Stimulated activated naive CD4-positive, alpha-beta T cell treated with Interleukin-2 at 50 U/mL for 16 hours (primary cell): ENCODE data around the gene SH2B2.
A peak's percentile ranks its signal among the peaks of the same experiment; 100 is the strongest.

ENCODE experiments used
- DNase-seq: peaks from one replicate; lab custom pipeline; 2025; lab: John Stamatoyannopoulos, UW

SH2B2 gene

DNA sequence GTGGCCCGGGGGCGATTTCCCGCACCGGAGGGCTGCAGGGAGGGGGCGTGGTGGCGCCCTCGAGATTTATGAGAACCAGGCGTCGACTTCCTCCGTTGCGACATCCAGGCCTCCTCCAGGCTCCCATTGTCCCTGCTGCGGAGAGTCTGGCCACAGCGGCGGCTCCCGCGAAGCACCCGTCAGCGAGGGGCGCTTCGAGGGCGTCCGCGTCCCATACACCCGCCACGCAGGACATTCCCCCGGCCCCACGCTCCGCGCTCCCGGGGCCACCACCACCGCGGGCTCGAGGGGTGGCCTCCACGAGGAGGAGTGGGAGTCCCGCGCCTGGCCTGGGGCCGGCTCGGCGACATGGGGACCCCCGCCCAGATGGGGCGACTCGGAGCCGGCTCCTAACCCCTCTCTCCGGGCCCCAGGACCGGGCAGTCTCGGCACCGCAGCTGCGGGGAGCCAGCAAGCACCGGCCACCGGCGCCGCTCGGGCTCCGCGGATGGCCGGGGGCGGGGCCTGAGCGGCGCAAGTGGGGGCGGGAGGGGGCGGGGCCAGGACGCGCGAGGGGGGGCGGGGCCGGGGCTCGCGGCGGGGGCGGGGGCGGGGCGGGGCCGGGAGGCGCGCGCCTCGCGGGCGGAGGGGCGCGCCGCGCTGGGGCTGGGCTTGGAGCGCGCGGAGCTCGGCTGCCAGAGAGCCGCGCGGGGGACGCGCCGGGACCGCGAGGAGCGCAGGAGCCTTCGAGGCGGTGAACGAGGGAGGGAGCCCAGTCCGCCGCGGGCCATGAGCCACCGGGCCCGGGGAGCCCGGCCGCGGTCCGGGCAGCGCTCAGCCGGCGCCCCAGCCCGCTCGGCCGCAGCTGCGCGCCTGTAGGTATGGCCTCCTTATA is at the start of gene SH2B2:
Gene SH2B2 (plus strand): TSS at position 632 of the 874 bp plus-strand sequence. CDS start 13,683 bp downstream, outside the sequence.
- DNase-seq = peak; percentile 28

DNA sequence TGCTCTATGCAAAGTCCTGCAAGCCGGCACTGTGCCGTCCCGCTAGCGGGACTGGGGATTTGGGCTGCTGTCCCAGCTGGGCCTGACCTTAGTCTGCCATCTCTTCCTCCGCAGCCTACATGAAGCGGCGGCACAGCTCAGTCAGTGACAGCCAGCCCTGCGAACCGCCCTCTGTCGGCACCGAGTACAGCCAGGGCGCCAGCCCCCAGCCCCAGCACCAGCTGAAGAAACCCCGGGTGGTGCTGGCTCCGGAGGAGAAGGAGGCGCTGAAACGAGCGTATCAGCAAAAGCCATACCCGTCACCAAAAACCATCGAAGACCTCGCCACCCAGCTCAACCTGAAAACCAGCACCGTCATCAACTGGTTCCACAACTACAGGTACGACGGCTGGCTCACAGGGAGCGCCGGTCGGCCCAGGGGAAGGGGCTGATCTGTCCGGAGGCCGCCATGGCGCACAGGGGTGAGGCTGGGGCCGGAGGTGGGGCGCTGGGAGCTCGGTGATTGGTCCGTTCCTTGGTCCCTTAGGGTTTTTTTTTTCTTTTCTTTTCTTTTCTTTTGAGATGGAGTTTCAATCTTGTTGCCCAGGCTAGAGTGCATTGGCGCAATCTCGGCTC is 47.4 kb upstream of the SH2B2 start:
- no peak for DNase-seq

DNA sequence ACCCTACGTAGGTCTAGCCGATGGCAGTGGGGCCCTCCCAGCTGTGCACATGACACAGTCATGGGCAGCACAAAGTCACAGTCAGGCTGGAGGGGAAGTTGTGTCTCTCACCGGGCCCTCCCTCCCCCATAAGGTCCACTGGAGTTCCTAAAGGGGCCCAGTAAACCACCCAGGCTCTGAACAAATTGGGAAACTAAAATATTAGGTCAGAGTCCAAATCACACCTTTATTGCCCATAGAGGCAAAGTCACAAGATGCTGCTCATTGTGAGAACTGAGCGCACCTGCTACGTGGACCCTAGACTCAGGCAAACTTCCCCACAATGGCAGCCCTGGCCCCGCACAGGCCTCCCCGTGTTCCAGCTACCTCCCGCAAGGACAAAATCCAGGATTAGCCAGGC is 45.2 kb upstream of the SH2B2 start:
- no peak for DNase-seq

DNA sequence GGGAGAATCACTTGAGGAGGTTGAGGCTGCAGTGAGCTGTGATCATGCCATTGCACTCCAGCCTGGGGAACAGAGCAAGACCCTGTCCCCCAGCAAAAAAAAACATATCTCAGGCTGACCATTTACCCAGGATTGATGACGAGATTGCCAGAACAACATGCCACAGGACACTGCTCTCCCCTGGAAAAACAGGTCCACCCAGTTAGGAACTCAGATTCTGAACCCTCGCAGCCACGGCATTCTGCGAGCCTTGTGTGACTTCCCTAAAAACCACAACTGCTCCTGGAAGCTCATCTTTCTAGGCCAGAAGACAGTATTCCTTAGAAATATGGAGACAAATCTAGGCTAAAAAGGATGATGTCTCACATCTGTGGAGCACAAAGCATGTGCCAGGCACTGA is 42.1 kb upstream of the SH2B2 start:
- DNase-seq = no peak

DNA sequence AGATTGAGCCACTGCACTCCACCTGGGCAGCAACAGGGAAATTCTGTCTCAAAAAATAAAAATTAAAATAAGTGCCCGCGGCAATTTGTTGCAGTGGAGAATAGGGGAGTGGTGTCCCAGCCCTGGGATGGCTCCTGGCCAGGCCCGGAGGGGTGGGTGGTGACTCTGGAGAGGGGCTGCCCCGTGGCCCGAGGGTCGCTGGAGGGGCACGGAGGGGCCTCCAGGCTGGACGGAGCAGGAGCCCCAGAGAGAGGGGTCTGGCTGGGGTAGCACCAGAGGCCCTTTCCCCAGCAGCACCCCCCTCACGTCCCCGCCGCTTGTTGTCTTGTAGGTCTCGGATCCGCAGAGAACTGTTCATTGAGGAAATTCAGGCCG is 38.6 kb upstream of the SH2B2 start:
- no peak for DNase-seq

DNA sequence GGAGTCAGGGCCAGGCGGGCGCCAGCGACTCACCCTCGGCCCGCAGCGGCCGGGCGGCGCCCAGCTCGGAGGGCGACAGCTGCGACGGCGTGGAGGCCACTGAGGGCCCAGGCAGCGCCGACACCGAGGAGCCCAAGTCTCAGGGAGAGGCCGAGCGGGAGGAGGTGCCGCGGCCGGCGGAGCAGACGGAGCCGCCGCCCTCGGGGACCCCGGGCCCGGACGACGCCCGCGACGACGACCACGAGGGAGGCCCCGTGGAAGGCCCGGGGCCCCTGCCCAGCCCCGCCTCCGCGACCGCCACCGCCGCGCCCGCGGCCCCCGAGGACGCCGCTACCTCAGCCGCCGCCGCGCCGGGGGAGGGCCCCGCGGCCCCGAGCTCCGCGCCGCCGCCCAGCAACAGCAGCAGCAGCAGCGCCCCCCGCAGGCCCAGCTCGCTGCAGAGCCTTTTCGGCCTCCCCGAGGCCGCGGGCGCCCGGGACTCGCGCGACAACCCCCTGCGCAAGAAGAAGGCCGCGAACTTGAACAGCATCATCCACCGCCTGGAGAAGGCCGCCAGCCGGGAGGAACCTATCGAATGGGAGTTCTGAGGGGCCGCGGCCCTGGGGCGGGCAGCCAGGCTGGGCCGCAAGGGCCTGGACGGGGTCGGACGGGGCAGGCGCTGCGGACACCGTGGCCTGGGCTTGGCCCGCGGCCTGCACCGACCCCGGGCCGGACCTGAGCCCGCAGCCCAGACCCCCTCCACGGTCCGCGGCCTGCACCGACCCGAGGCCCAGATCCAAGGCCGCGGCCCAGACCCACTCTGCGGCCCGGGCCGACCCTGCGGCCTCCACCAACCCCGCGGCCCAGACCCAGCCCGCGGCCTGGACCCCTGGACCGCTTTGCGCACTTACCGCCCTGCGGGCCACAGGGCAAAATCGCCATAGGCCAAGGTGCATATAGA is 37.9 kb upstream of the SH2B2 start:
- DNase-seq = no peak

DNA sequence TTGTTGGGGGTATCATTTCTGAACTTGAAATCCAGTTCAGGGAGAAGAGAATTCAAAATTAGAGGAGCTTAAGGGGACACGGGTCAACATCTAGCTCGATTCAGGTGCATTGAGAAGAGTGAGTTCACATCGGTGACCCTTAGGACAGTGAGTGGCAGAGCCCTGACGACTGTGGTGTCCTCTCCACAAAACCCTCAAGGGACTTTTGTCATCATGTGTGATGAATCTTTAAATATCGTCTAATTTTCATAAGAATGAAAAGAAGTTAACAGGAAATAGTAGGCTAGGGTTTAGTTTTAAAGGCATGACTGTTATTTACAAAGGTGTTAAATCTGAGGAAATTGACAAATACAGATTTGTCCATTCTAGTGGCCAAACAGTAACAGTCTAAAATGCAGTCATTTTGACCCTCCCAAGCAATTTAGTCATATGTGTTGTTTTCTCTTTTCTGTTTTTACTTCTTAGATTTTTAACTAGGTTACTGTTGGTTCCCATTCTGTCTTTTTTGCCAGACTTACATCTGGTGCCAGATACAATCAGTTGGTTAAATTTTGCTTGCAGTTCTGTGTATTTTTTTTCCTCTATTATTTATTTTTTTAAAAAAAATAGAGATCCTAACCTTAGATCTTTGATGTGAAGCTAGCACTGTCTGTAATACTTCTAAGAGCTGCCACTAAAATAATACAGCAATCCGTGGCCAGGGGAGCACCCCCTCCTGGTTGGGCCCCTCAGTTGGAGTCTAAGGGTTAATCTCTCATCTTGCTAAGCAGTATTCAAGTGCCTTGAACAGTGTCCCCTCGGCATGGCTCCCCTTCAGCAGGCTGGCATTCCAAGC is 34.9 kb upstream of the SH2B2 start:
- DNase-seq = no peak

DNA sequence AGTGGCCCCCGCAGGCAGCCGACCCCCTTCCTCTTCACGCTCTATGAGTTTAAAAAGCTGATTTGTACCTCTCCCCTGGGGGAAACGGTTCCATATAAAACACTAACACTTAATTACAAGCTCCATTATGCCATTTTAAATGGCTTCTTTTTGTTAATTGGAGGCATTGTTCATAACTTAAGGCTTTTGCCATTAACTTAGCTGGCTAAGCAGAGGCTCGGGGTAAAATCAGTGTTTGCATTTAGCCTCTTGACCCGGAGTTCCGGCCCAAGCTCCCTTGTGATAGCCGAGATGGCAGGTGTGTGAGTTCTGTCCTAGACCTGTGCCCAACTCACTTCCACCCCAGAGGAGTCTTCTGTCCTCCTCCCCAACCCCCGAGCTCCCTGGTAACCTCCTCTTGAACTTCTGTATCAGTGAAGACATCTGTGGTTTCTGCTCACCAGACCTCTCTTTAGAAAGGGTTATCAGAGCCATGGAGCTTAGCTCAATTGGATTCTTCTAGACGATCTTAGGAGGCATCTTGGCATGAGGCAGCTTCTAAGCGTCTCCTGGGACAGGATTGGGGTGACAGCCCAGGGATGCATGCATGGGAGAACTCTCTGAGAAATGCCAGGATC is 34.2 kb upstream of the SH2B2 start:
- no peak for DNase-seq

DNA sequence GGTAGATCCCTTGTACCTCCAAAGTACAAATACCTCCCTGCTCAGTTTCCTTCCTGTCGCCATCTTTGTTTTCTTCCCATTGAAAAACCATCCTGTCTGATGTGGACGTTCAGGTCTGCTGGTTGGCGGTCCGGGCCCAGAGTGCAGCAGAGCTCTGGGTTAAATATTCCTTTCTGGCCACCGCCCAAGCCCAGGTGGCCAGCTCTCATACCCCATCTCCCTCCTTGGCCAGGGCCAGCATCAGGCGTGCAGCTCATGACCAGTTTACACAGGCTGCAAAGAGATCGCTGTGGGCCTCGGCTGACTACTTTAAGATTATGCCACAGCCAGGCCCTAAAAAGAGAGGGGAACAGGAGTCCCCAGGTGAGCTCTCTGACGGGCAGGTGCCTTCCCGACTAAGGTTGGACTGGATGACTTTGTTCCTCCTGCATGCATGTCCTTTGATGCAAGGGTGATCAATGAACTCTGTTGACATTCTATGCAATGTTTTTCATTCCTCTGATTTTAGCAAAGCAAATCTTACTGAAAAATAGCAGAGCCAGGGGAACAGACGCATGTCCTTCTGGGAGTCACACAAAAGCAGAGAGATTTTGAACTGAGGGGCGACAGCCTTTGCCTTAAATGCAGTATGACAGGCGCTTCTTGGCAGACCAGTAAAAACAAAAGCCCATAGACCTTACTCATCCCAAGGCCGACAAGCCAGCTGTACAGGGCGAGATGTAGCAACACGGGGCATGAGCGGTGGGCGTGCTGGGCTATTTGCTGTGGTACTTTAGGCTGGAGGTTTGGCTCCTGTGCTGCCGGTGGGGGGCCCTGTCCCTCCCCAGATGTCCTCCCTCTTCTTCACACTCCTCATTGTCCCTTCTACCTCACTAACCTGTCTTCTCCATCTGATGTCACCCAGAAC is 33.3 kb upstream of the SH2B2 start:
- DNase-seq = no peak

DNA sequence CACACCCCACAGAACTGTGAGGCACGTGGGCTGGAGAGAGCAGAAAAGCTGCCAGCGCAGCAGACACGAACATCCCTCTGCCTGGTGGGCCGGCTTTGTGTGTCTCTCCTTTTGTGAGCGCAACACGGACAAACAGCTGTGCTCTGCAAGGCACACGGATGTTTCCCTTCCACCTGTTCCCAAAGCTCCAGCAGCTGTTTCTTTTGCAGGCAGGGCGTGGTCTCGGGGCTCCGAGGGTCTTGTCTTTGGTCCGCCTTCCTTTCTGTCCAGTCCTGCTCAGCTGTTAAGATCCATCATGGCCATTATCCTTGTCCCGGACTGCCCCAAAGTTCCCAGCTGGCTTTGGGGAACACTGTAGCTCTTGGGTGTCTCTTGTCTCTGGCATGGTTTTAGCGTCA is 32.7 kb upstream of the SH2B2 start:
- no peak for DNase-seq

DNA sequence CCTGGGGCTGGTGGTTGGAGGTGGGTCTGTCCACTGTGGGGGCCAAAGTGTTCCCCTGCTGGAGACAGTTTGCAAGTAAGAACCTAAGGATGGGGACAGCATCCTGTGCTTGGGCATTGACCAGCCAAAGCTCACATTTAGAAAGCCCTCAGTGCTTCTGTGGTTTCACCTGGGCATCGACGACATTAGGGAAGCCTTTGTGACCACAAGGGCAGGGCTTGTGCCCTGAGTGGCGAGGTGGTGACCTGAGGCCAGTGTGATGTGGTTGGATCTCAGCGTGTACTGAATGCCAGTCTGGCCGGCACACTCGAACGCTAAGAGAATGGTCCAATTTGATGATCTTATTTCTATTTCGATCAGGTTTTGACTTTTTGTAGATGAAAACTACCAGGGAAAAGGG is 32.1 kb upstream of the SH2B2 start:
- DNase-seq = no peak

DNA sequence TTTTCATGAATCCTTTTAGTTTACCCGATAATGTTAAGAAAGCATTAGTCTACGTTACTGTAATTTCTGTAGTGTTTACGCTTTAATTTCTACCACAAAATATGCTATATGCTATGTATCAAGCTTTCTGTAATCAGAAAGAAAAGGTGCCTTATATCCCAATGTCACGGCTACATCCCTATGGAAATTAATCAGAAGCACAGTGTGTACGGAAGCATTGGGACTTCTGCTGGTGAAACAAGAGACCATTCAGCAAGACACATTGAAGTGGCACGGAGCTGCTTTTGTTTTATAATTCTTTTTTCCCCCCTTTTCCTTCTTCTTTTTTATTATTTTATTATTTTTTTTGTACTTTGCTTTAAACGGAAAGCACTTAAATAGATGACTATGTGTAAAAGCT is 31.2 kb upstream of the SH2B2 start:
- DNase-seq = no peak

DNA sequence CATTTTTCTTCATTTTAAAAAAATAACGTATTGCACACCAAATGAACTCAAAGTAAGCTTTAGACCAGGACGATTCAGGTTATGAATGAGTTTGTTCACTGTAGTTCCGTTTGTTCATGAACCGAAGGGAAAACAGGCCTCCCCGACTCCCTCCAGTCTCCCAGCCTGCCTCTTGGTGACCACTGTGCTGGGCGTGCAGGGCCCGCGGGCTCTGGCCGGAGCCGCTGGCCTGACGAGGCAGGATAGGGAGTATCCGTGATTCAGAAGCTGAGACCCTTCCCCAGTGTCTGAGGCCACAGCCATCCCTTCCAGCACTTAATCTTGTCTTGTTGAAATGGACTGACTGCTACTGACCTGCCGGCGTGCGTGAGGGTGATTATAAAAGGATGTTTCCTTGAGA is 30.8 kb upstream of the SH2B2 start:
- DNase-seq = no peak

DNA sequence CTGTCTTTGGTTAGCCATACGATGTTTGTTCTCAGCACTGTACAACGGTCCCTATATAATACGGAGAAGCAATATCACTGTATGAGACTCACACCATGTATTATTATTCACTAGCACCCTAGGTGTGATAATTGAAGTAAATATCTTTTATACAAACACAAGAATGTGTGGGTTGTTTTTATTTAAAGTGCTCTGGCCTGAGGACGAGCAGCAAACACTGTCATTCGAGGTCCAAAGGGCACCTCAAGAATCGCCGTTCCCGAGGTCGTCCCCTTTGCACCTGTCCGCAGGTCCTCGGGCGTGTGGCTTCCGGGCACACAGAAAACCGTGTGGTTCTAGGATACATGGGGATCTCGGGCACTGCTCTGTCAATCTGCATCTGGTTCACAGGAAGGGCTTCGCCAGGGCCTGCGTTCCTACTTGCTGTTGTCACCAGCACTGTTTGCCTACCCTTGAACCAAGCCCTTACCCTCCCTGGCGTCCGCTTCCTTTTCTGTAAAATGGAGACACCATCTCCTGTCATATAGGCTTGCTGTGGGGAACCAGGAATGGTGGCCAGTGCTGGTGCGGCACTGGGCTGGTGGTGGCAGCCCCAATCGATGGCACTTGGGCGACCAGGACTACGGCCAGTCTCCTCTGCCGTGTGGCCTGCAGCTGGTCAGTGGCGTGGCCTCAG is 28.5 kb upstream of the SH2B2 start:
- no peak for DNase-seq

DNA sequence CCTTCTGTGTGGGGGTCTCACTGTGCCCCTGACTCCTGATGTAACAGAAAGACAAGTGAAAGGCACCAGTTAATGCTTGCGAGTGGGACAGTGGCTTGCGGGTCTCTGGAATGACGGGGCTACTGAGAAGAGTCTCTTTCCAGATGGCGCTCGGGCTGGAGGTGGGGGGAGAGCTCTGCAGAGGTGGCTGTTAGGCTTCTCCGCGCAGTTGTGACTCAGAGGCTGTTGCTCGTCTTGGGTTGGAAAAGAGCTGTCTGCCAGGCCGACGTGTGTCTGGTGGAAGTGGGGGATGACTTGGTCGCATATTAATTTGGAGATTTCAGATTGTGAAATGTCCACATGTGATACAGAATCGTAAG is 27.9 kb upstream of the SH2B2 start:
- DNase-seq = no peak

DNA sequence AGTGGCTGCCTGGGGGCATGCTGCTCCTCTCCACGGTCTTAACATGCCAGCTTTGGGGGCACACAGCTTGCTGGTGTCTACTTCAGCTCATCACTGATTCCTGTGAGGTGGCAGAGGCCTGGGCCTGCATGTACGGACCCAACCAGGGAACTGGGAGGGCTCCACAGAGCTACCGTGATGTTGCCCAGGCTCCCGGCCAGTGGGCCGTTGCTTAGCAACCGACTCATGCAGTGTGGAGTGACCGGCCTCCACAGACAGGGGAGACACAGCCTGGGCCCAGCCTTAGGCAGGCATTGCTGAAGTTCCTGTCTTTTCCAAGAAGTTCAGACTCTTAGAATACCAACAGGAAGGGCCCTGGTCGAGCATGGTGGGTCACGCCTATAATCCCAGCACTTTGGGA is 25.8 kb upstream of the SH2B2 start:
- no peak for DNase-seq

DNA sequence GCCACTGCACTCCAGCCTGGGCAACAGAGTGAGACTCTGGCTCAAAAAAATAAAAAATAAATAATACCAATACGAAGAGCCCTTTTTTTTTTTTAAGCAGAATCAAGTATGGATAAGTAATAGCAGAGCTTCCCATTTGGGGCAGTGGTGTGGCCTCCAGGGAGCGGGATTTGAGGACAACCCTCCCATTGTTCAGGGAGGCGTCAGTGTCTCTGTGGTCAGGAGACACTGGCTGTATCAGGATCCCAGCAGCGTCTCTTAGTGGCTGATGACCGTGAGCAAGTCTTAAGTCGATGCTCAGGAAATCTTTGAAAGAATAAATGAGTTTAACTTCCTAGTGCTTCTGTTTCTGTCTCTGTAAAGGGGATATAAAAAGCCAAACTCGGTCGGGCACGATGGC is 25.2 kb upstream of the SH2B2 start:
- no peak for DNase-seq

DNA sequence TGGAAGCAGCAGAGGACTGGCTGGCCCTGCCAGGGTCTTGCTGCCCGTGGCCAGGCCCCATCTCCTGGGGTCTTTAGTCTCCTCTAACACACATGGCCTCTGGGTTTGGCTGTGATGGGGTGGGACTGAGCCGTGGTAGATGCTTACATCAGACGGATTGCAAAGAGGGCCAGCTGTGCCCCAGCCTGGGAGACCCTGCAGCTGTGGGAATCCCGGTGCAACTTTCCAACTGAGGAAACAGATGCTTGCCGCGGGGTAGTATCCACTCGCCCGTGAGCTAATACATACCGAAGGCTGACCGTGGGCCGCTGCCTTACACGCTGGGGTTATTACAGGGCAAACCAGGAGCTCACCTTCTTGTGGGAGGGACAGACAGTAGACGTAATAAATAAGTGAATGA is 24.1 kb upstream of the SH2B2 start:
- DNase-seq = no peak

DNA sequence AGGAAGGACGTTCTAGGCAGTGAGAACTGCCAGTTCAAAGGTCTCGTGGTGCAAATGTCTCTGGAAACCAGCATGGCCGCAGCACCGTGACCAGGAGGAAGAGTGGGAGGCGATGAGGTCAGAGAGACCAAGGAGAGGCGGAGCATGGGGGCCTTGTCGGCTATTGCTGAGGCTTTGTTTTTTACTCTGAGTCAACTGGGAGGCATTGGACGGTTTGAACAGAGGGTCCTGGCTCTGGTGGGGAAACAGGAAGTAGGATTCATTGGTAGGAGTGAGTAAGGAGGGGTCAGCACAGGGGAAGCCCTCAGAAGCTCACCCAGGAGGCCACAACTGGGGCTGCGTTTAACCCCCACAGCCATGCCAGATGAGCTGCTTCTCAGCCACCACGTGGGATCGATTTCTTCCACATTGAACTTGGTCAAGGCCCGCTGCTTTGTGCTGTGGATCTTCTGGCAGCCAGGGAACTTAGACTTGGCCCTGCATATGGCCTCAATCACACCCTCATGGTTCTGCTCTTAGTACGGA is 22.2 kb upstream of the SH2B2 start:
- DNase-seq = no peak

DNA sequence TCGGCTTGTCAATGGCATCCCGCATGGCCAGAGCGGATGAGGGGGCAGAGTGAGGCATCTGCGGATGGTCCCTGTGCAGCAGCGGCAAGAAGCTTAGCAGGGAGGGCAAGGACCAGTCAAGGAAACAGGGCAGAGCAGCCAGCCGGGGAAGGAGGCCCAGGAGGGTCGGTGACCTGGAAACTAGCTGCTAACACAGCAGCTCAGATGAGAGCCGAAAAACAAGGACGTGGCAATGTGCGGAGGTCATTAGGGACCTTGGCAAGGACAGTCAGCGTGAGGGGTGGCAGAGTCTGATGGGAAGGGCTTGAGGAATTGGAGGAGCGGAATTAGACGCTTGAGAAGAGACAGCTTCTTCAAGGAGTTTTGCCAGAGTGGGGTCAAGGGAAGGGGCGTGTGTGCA is 20.1 kb upstream of the SH2B2 start:
- DNase-seq = no peak
